HG03439 (cell line): ENCODE measurements around the gene IFT20.
"Not testable (repeated sequence)": the region's sequence is repeated elsewhere in the genome, so short reads cannot be mapped to it uniquely, and the experiment has no call there.

Experiments
- ATAC-seq: cut with Tn5 transposase; IDR thresholded peaks from one replicate; pipeline ENCODE4 v1.9.1; 2021; ENCODE audit warnings: mild to moderate bottlenecking, moderate library complexity; ENCODE audit not compliant: unreplicated experiment

The IFT20 gene

GRCh38 chr17:28364665-28365363 is 29.5 kb upstream of the IFT20 start, which contains the start of gene SEBOX:
Gene SEBOX, minus strand, starts transcription at chr17:28365199. Its CDS starts 48 bp downstream, at chr17:28365151.
- no peak for ATAC-seq

GRCh38 chr17:28363776-28364650 is 28.7 kb upstream of the IFT20 start:
- ATAC-seq, result no peak

- ATAC-seq, result no peak
Observed at GRCh38 chr17:28363186-28363585, 27.9 kb upstream of the IFT20 start.

GRCh38 chr17:28357901-28358197 is 22.6 kb upstream of the IFT20 start:
- no peak for ATAC-seq

- ATAC-seq, result peak; percentile 94
Observed at GRCh38 chr17:28357061-28357900, 22.0 kb upstream of the IFT20 start, which contains the start of gene POLDIP2. Gene POLDIP2, minus strand, starts transcription at chr17:28357527. Its CDS starts 79 bp downstream, at chr17:28357448.

GRCh38 chr17:28350271-28350670 is 15.0 kb upstream of the IFT20 start:
- no peak for ATAC-seq

GRCh38 chr17:28348979-28349378 is 13.7 kb upstream of the IFT20 start:
- ATAC-seq, result no peak

- ATAC-seq, result no peak
Observed at GRCh38 chr17:28347261-28347891, 12.1 kb upstream of the IFT20 start.

- ATAC-seq, result no peak
Observed at GRCh38 chr17:28346746-28347246, 11.5 kb upstream of the IFT20 start.

GRCh38 chr17:28346199-28346580 is 10.9 kb upstream of the IFT20 start:
- no peak for ATAC-seq

- ATAC-seq, result no peak
Observed at GRCh38 chr17:28345419-28346198, 10.3 kb upstream of the IFT20 start.

- ATAC-seq, result no peak
Observed at GRCh38 chr17:28344435-28344901, 9.2 kb upstream of the IFT20 start.

- ATAC-seq, result no peak
Observed at GRCh38 chr17:28344011-28344410, 8.7 kb upstream of the IFT20 start.

GRCh38 chr17:28343491-28343932 is 8.2 kb upstream of the IFT20 start:
- ATAC-seq, result no peak

- no peak for ATAC-seq
Observed at GRCh38 chr17:28342313-28342712, 7.0 kb upstream of the IFT20 start.

GRCh38 chr17:28341516-28341915 is 6.2 kb upstream of the IFT20 start:
- no peak for ATAC-seq

- no peak for ATAC-seq
Observed at GRCh38 chr17:28340374-28340773, 5.1 kb upstream of the IFT20 start.

- no peak for ATAC-seq
Observed at GRCh38 chr17:28339431-28339830, 4.2 kb upstream of the IFT20 start.

GRCh38 chr17:28338769-28339212 is 3.5 kb upstream of the IFT20 start:
- not testable (repeated sequence) for ATAC-seq
